DMS 273 (cell line): ENCODE measurements around the gene SH3RF3.

Experiments used
- DNase-seq: peaks from one replicate; lab custom pipeline; 2025; ENCODE audit not compliant: unreplicated experiment; lab: John Stamatoyannopoulos, UW

Gene SH3RF3

GRCh38 chr2:109385506-109385905 is 256.5 kb downstream of the SH3RF3 start:
- no peak for DNase-seq

- no peak for DNase-seq
These were observed 257.1 kb downstream of the SH3RF3 start for GRCh38 chr2:109386004-109386695.

GRCh38 chr2:109387221-109387735 is 258.3 kb downstream of the SH3RF3 start:
- DNase-seq = no peak

- DNase-seq = peak; percentile 20
These were observed 258.9 kb downstream of the SH3RF3 start for GRCh38 chr2:109387778-109388469.

- DNase-seq = no peak
These were observed 262.2 kb downstream of the SH3RF3 start for GRCh38 chr2:109391243-109391642.

- DNase-seq = no peak
These were observed 263.1 kb downstream of the SH3RF3 start for GRCh38 chr2:109392140-109392539.

- peak; percentile 6 for DNase-seq
These were observed 264.0 kb downstream of the SH3RF3 start for GRCh38 chr2:109392816-109393661.

GRCh38 chr2:109393662-109393972 is 264.6 kb downstream of the SH3RF3 start:
- no peak for DNase-seq

GRCh38 chr2:109395494-109396201 is 266.6 kb downstream of the SH3RF3 start:
- DNase-seq = no peak

GRCh38 chr2:109396202-109397180 is 267.5 kb downstream of the SH3RF3 start:
- peak; percentile 13 for DNase-seq

GRCh38 chr2:109397893-109398292 is 268.9 kb downstream of the SH3RF3 start:
- no peak for DNase-seq

- DNase-seq = no peak
These were observed 269.5 kb downstream of the SH3RF3 start for GRCh38 chr2:109398366-109399015.

GRCh38 chr2:109399066-109399465 is 270.1 kb downstream of the SH3RF3 start:
- DNase-seq = no peak

- DNase-seq = no peak
These were observed 271.1 kb downstream of the SH3RF3 start for GRCh38 chr2:109400102-109400501.

GRCh38 chr2:109401370-109401769 is 272.4 kb downstream of the SH3RF3 start:
- no peak for DNase-seq

- DNase-seq = no peak
These were observed 273.2 kb downstream of the SH3RF3 start for GRCh38 chr2:109402180-109402579.

GRCh38 chr2:109402980-109403840 is 274.2 kb downstream of the SH3RF3 start:
- DNase-seq = no peak

GRCh38 chr2:109403841-109404201 is 274.8 kb downstream of the SH3RF3 start:
- no peak for DNase-seq
